Trophoblast cell (in vitro differentiated cells and primary cell): Measurements from ENCODE around the gene PSMB11.
A peak's percentile ranks its signal among the peaks of the same experiment; 100 is the strongest.

Experiments
- DNase-seq, 2 donors: peaks; one replicate each; pipeline ENCODE4 v3.0.0-alpha.2; 2016
- H2AFZ ChIP-seq: 2 replicates; pipeline ENCODE4 v1.6.1; 2013; ENCODE audit warnings: low read length, moderate library complexity, mild to moderate bottlenecking; ENCODE audit not compliant: insufficient read depth, poor library complexity
- H2AK5ac ChIP-seq: 2 replicates; pipeline ENCODE4 v1.6.1; 2013; ENCODE audit warnings: mild to moderate bottlenecking, low read length
- H2BK120ac ChIP-seq: 2 replicates; pipeline ENCODE4 v1.6.1; 2013; ENCODE audit warnings: low read length, mild to moderate bottlenecking, moderate library complexity; ENCODE audit not compliant: insufficient read depth, poor library complexity
- H2BK12ac ChIP-seq: 2 replicates; pipeline ENCODE4 v1.6.1; 2013; ENCODE audit warnings: mild to moderate bottlenecking, low read length, moderate library complexity
- H2BK5ac ChIP-seq: 2 replicates; pipeline ENCODE4 v1.6.1; 2013; ENCODE audit warnings: low read length, low read depth, moderate library complexity, mild to moderate bottlenecking; ENCODE audit not compliant: poor library complexity
- H3K14ac ChIP-seq: 2 replicates; pipeline ENCODE4 v1.6.1; 2013; ENCODE audit warnings: mild to moderate bottlenecking, low read length
- H3K18ac ChIP-seq: 2 replicates; pipeline ENCODE4 v1.6.1; 2013; ENCODE audit warnings: mild to moderate bottlenecking, low read length
- H3K23ac ChIP-seq: 2 replicates; pipeline ENCODE4 v1.6.1; 2013; ENCODE audit warnings: low read length
- H3K27ac ChIP-seq: 2 replicates; pipeline ENCODE4 v1.5.1; 2013; ENCODE audit warnings: low read depth, mild to moderate bottlenecking, inconsistent platforms, low read length, moderate library complexity
- H3K27me3 ChIP-seq: 2 replicates; pipeline ENCODE4 v1.6.1; 2013; ENCODE audit warnings: inconsistent platforms, mild to moderate bottlenecking, low read length, moderate library complexity; ENCODE audit not compliant: insufficient read depth
- H3K36me3 ChIP-seq, 2 experiments: 1 replicate in 1 of 2; 2 replicates in 1 of 2; pipeline ENCODE4 v1.6.1; 2013; ENCODE audit warnings: low read length in 2 of 2, mild to moderate bottlenecking in 2 of 2, moderate library complexity in 1 of 2; ENCODE audit not compliant: insufficient read depth in 2 of 2, control insufficient read depth in 1 of 2
- H3K4ac ChIP-seq: 2 replicates; pipeline ENCODE4 v1.6.1; 2013; ENCODE audit warnings: low read depth, mild to moderate bottlenecking, low read length, moderate library complexity
- H3K4me1 ChIP-seq, 2 experiments: 1 replicate in 1 of 2; 2 replicates in 1 of 2; pipeline ENCODE4 v1.6.1; 2013; ENCODE audit warnings: low read length in 2 of 2, mild to moderate bottlenecking in 2 of 2, moderate library complexity in 1 of 2; ENCODE audit not compliant: insufficient read depth in 2 of 2, control insufficient read depth in 1 of 2
- H3K4me2 ChIP-seq: 2 replicates; pipeline ENCODE4 v1.6.1; 2013; ENCODE audit warnings: inconsistent platforms, mild to moderate bottlenecking, low read length, moderate library complexity
- H3K4me3 ChIP-seq: 2 replicates; pipeline ENCODE4 v1.5.1; 2013; ENCODE audit warnings: mild to moderate bottlenecking, low read depth, low read length, inconsistent platforms
- H3K79me1 ChIP-seq: one replicate; pipeline ENCODE4 v1.6.1; 2013; ENCODE audit warnings: low read length
- H3K79me2 ChIP-seq: 2 replicates; pipeline ENCODE4 v1.6.1; 2013; ENCODE audit warnings: low read length, mild to moderate bottlenecking; ENCODE audit not compliant: control insufficient read depth, insufficient read depth, poor library complexity
- H3K9ac ChIP-seq: 2 replicates; pipeline ENCODE4 v1.6.1; 2013; ENCODE audit warnings: mild to moderate bottlenecking, low read length
- H3K9me3 ChIP-seq: 2 replicates; pipeline ENCODE4 v1.6.1; 2013; ENCODE audit warnings: low read depth, mild to moderate bottlenecking, control low read depth, inconsistent platforms, low read length; ENCODE audit not compliant: insufficient read depth
- H4K12ac ChIP-seq: 2 replicates; pipeline ENCODE4 v1.6.1; 2013; ENCODE audit warnings: low read depth, mild to moderate bottlenecking, low read length, moderate library complexity
- H4K8ac ChIP-seq: 2 replicates; pipeline ENCODE4 v1.6.1; 2013; ENCODE audit warnings: low read depth, mild to moderate bottlenecking, low read length, moderate library complexity
- H4K91ac ChIP-seq: one replicate; pipeline ENCODE4 v1.6.1; 2013; ENCODE audit warnings: low read depth, mild to moderate bottlenecking, low read length, moderate library complexity
- WGBS: extraction: QIAGEN DNeasy Blood & Tissue Kit; methylation state at CpG from one replicate; pipeline ENCODE4 v1.1.7; 2013; ENCODE audit warnings: missing lambda C conversion rate; ENCODE audit not compliant: insufficient read length, insufficient coverage; ENCODE audit errors: extremely low coverage; 5-methylcytosine and 5-hydroxymethylcytosine counted together

PSMB11 gene

DNA sequence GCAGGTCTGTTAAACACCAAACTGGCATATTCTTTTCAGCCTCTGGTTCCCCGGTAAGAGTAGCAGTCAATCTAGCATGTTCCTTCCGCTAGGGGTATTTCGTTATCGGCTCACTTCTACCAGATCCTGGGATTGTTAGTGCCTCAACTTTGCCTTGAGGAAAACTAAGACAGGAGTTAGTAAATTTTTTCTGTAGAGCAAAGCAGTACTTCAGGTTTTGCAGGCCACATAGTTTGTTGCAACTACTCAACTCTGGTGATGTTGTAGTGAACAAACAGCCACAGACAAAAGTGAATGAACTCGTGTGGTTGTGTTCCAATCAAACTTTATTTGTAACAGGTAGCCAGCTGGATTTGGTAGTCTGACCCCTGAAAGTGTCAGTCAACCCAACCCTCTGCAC is 21.6 kb downstream of the PSMB11 start:
- Histone ChIP-seq H3K4me1 (peaks cover 24 to 27% of the 10 kb centered on the region in 2 experiments), H3K4me3 (no peak overlapping the region), H3K14ac (no peak overlapping the region), H3K9ac (no peak overlapping the region), H4K8ac (peak overlapping the region; percentile 6), H3K4me2 (peak overlapping the region; percentile 13), H3K9me3 (no peaks in the 10 kb centered on the region), H3K79me1 (peaks cover 16% of the 10 kb centered on the region), H2BK12ac (no peak overlapping the region), H3K23ac (no peak overlapping the region), H2BK5ac (peak overlapping the region; percentile 28), H3K27me3 (no peaks in the 10 kb centered on the region), H2AK5ac (no peak overlapping the region), H3K18ac (no peak overlapping the region), H2BK120ac (no peak overlapping the region), H3K27ac (peak overlapping the region; percentile 93), H4K12ac (no peak overlapping the region), H3K4ac (no peak overlapping the region), H4K91ac (no peak overlapping the region), H3K79me2 (peaks cover 8% of the 10 kb centered on the region), H2AFZ (no peak overlapping the region), H3K36me3 (peaks cover 62 to 77% of the 10 kb centered on the region in 2 experiments)
- WGBS, result no CpG with 5 or more reads among the region's 5 CpGs
- DNase-seq, result peak; percentile 83 to 97

DNA sequence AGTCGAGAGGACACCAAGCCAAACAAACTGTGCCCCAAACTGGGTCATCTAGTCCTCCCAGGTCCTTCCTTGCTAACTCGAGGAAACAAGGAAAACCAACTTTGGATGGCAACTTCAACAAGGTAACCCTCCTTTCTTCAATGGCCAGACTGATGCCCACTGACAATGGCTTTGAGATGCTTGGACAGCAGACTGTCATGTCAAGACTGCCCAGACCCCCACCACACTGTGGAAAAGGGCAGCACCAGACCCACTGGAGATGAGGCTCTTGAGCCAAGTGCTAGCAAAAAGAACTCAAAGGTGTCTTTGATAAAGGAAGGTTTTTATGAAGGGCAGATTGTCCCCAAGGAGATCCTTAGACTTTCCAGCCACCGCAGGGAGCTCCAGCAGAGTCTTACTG is 24.4 kb downstream of the PSMB11 start:
- no peak overlapping the region for H2BK12ac ChIP-seq
- no peak overlapping the region for H3K4me3 ChIP-seq
- H3K9me3 ChIP-seq, result no peaks in the 10 kb centered on the region
- H2AFZ ChIP-seq, result no peak overlapping the region
- no CpG with 5 or more reads among the region's 3 CpGs for WGBS
- H3K27me3 ChIP-seq, result no peaks in the 10 kb centered on the region
- no peak overlapping the region for H4K91ac ChIP-seq
- H3K4ac ChIP-seq, result peak overlapping the region; percentile 28
- H3K79me1 ChIP-seq, result peaks cover 21% of the 10 kb centered on the region
- H3K23ac ChIP-seq, result no peak overlapping the region
- H3K4me2 ChIP-seq, result no peak overlapping the region
- H2AK5ac ChIP-seq, result no peak overlapping the region
- peaks cover 28 to 29% of the 10 kb centered on the region in 2 experiments for H3K4me1 ChIP-seq
- DNase-seq, result no peak
- no peak overlapping the region for H3K14ac ChIP-seq
- H3K36me3 ChIP-seq, result peaks cover 40 to 61% of the 10 kb centered on the region in 2 experiments
- H3K27ac ChIP-seq, result no peak overlapping the region
- no peak overlapping the region for H3K9ac ChIP-seq
- H4K12ac ChIP-seq, result no peak overlapping the region
- H2BK5ac ChIP-seq, result no peak overlapping the region
- H3K79me2 ChIP-seq, result peaks cover 16% of the 10 kb centered on the region
- H4K8ac ChIP-seq, result no peak overlapping the region
- H3K18ac ChIP-seq, result peak overlapping the region; percentile 24
- no peak overlapping the region for H2BK120ac ChIP-seq

DNA sequence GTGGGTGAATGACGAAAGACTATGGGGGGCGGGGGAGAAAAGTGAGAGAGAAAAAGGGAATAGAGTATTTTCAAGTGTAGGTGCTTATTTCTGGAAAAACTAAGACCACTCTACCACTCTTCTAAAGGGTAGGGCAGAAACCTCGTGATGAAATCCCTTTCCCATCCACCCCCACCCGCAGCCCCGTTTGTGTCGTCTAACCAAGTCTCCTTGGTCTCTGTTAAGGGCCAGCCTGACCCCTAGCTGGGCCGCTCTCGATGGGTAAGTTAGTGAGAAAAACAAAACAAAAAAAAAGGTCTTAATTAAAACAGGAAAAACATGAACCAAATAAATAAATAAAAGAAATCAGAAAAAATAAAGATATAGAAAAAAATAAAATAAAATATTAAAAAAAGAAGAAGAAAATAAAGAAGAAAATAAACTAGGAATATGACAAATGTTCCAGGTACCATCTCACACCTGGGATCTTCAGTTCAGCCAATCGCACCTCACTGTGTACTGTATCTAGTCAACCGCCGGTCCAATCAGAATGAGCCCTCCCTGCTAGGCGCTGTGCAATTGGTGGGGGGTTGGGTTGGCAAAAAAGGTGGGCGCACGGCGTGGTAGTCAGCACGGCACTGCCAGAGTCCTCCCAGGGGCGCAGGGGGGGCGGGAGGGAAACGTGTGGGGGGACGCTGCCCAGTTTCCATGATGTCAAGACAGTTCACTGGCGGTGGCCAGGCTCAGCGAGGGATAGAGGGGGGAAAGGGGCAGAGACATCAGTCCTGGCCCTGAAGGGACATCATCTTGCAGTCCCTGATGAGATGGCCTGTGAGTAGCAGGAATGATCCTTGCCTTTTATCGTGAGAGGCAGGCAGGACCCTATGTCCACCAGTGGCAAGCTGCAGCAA is 25.1 kb downstream of the PSMB11 start:
- no peak overlapping the region for H2BK12ac ChIP-seq
- H4K8ac ChIP-seq, result no peak overlapping the region
- no peak overlapping the region for H2AFZ ChIP-seq
- H2AK5ac ChIP-seq, result no peak overlapping the region
- no peaks in the 10 kb centered on the region for H3K9me3 ChIP-seq
- H3K4me1 ChIP-seq, result peaks cover 28 to 30% of the 10 kb centered on the region in 2 experiments
- H3K36me3 ChIP-seq, result peaks cover 38 to 59% of the 10 kb centered on the region in 2 experiments
- no peaks in the 10 kb centered on the region for H3K27me3 ChIP-seq
- no peak overlapping the region for H2BK5ac ChIP-seq
- peak overlapping the region; percentile 25 for H3K4ac ChIP-seq
- H2BK120ac ChIP-seq, result no peak overlapping the region
- H4K91ac ChIP-seq, result no peak overlapping the region
- WGBS, result no CpG with 5 or more reads among the region's 23 CpGs
- no peak overlapping the region for H3K4me2 ChIP-seq
- H3K18ac ChIP-seq, result peak overlapping the region; percentile 18
- H3K4me3 ChIP-seq, result no peak overlapping the region
- H3K27ac ChIP-seq, result no peak overlapping the region
- no peak overlapping the region for H4K12ac ChIP-seq
- H3K14ac ChIP-seq, result no peak overlapping the region
- peaks cover 19% of the 10 kb centered on the region for H3K79me1 ChIP-seq
- no peak overlapping the region for H3K9ac ChIP-seq
- no peak for DNase-seq
- peaks cover 14% of the 10 kb centered on the region for H3K79me2 ChIP-seq
- no peak overlapping the region for H3K23ac ChIP-seq

DNA sequence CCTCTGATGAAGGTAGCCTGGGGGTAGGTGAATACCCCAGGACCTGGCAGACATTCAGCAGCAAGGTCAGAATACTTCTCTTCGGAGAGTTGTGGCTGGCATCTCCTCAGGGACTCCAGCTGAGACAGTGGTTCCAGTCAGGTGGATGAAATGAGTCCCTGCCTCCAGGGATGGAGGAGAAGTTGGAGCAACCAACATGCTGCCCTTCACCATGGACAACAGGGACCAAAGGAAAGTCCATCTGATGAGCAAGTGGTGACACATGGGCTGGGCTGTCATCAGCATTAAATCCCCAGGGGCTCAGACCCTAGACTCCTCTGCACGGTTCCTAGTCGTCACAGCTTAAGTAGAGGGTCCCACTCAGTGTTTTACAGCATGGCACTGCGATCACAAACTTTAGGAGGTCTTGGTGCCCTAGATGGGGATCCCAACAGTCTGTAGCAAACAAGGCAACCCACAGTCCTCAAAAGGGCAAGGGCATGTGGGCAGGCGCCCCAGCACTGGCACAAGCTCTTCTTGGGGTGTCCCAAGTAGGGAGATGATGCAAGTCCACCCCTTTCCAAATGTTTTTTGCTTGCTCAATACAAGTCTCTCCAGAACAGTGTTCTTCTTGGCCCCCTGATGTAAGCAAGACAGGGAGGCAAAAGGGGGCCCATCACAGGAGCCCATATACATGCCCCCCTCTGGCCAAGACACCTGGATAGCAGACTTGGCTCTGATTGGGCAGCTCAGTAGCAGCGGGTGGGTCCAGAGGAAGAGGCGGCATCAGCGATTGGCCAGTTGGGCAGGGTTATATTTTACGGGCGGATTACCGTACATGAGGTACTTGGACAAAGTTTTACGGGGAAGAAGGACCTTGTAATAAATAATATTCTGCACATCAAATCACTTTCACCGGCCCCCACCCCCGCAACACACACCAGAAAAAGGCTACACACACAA is 26.1 kb downstream of the PSMB11 start:
- H3K79me2 ChIP-seq, result peaks cover 14% of the 10 kb centered on the region
- H4K91ac ChIP-seq, result no peak overlapping the region
- no peaks in the 10 kb centered on the region for H3K27me3 ChIP-seq
- peaks cover 16% of the 10 kb centered on the region for H3K79me1 ChIP-seq
- H3K9ac ChIP-seq, result no peak overlapping the region
- no peak overlapping the region for H4K12ac ChIP-seq
- no peak overlapping the region for H2AK5ac ChIP-seq
- no peak overlapping the region for H3K18ac ChIP-seq
- no peak for DNase-seq
- no peak overlapping the region for H2BK5ac ChIP-seq
- no CpG with 5 or more reads among the region's 14 CpGs for WGBS
- H3K27ac ChIP-seq, result no peak overlapping the region
- H3K4ac ChIP-seq, result peak overlapping the region; percentile 25
- H2AFZ ChIP-seq, result no peak overlapping the region
- H2BK12ac ChIP-seq, result no peak overlapping the region
- H3K4me3 ChIP-seq, result no peak overlapping the region
- no peaks in the 10 kb centered on the region for H3K9me3 ChIP-seq
- H4K8ac ChIP-seq, result no peak overlapping the region
- peaks cover 33 to 56% of the 10 kb centered on the region in 2 experiments for H3K36me3 ChIP-seq
- no peak overlapping the region for H3K23ac ChIP-seq
- no peak overlapping the region for H3K14ac ChIP-seq
- H3K4me2 ChIP-seq, result peak overlapping the region; percentile 41
- peaks cover 23 to 24% of the 10 kb centered on the region in 2 experiments for H3K4me1 ChIP-seq
- no peak overlapping the region for H2BK120ac ChIP-seq
